ENCODE data around the gene ANKRD24.
"Not testable (repeated sequence)": the region's sequence is repeated elsewhere in the genome, so short reads cannot be mapped to it uniquely, and the experiment has no call there.

Gene ANKRD24

DNA sequence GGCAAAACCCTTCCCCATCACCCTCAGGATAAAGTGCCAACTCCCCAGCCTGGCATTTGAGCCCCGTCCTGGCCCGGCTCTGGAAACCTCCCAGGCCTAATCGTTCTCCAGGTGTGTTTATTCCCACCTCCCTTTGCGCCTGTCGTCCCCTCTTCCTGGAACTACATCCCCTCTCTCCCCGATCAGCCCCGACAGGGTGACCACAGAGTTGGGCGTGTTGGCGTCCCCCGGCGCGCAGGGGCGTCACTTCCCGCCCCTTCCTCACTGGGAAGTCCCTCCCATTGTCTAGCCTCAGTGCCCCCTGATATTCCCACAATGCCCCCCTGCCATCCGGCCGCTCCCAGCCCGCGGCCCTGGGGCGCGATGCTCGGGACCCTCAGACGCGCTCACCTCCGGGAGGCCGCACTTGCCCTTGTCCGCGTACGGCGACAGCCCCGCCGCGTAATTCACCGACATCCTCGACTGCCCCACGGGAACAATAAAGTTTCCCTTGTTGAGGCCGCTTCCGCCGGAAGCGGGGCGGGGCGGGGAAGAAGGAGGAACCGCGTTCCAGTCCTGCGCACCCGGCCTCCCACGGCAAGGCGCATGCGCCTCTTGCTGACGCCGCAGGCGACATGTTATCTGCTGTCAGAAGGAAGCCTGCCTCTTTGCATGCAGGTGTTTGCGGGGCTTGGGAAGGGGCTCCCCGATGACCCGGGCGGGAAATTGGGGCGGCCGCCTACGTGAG, at the start of gene ANKRD24, which contains the start of gene SIRT6:
Gene ANKRD24 (plus strand): TSS at position 606 of the 727 bp plus-strand sequence. CDS start 3,737 bp downstream, outside the sequence.
Gene SIRT6 (minus strand): TSS at position 480 of the 727 bp plus-strand sequence. CDS start 24 bp downstream, at position 456.
- DNase-seq (ENCODE audit: low read depth, low spot score): peak; percentile 85

DNA sequence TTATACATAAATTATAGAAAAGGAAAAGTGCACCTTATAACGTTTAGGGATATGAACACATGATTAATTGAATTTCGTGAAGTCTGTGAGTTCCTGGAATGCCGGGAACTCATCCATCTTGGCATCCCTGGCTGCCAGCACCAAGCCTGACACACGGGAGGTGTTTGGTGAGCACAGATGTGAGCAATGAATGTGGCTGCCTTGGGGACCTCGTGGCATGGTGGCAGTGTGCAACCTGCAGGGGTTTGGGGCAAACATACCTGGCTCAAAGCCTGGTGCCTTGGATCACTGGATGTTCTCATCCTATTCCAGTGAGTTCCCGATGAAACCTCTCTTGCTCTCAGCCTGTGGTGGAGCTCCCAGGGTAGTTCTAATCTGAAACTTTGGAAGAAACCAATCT, 48.1 kb upstream of the ANKRD24 start:
- no peak overlapping the region for H3K27ac ChIP-seq
- no peak for DNase-seq (ENCODE audit: low read depth, low spot score)

More for the DNA sequence above, at the start of gene ANKRD24, which contains the start of gene SIRT6:
- peak within 1 kb of the TSS; percentile 80 for H3K27ac ChIP-seq

DNA sequence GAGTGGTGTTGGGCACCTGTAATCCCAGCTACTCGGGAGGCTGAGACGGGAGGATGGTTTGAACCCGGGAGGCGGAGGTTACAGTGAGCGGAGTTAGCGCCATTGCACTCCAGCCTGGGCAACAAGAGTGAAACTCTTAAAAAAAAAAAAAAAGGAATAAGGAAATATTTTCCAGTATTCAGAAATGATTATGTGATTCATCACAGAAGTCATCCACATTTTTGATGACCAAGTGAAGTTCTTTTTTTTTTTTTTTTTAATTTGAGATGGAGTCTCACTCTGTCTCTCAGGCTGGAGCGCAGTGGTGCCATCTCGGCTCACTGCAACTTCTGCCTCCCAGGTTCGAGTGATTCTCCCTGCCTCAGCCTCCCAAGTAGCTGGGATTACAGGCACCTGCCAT, 47.1 kb upstream of the ANKRD24 start:
- not testable (repeated sequence) for DNase-seq (ENCODE audit: low read depth, low spot score)

DNA sequence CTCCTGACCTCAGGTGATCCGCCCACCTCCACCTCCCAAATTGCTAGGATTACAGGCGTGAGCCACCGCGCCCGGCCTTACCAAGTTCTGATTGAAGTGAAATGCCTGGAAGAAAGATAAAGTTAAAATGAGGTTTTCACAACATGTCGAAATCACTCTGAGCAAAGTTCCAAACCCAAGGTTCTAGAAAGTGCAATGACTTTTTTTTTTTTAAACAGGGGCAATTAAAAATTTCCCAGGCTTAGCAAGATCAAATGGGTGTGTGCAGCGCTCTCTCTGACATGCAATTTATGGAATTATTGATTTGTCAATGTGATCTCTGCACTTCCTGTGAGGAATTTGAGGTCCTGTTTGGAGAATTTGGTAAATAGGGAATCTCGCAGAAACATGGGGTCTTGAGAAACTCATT, 45.8 kb upstream of the ANKRD24 start:
- DNase-seq (ENCODE audit: low read depth, low spot score): no peak
- no peak overlapping the region for H3K27ac ChIP-seq

More for the DNA sequence above, 47.1 kb upstream of the ANKRD24 start:
- H3K27ac ChIP-seq: not testable (repeated sequence)

DNA sequence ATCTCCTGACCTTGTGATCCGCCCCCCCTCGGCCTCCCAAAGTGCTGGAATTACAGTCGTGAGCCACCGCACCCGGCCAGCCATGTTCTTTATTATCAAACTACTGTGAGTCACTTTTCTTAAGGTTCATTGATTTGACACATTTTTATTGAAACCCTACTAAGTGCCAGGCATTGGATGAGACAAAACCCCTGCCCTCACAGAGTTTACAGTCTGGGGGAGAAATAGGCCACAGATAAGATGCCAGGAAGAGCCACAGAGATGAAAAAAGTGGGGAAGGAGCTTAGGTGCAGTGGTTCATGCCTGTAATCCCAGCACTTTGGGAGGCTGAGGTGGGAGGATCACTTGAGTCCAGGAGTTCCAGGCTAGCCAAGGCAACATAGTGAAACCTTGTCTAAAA, 44.0 kb upstream of the ANKRD24 start:
- no peak for DNase-seq (ENCODE audit: low read depth, low spot score)
- H3K27ac ChIP-seq: no peak overlapping the region

DNA sequence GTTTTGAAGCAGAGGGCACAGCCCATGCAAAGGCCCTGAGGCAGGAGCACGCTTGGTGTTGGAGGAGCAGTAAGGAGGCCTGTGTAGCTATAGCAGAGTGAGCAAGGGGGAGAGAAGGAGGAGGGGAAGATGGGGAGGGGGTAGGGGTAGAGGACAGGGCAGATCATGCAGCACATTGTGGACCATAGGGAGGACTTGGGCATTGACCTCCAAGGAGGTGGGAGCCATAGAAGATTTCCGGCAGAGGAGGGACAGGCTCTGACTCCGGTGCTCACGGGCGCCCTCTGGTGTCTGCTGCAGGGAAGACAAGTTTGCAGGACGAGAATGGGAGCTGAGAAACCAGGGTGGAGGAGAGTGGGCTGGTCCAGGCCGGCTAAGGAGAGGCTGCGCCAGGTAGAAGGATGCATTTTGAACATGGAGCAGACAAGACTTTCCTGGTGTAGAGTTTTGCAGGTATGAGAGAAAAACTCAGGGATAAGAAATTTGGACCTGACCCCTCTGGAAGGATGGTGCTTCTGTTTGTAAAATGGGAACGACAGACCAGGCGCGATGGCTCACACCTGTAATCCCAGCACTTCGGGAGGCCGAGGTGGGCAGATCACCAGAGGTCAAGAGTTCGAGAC, 42.8 kb upstream of the ANKRD24 start:
- H3K27ac ChIP-seq: no peak overlapping the region
- no peak for DNase-seq (ENCODE audit: low read depth, low spot score)

DNA sequence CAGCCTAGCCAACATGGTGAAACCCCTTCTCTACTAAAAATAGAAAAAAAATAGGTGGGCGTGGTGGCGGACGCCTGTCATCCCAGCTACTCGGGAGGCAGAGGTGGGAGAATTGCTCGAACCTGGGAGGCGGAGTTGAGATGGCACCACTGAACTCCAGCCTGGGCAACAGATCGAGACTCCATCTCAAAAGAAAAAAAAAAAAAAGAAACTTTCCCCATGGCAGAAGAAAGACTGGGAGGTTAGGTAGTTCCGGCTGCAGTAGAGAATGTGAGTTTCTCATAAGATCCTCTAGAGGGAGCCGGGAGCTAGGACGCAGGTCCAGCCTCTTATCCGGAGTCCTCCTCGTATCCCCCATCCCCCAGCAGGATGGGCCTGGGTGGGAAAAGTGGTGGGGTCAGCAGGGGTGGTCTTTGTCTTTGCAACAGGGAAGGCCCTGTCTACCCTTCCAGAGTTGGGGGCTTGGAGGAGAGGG, 42.2 kb upstream of the ANKRD24 start:
- no peak for DNase-seq (ENCODE audit: low read depth, low spot score)
- H3K27ac ChIP-seq: no peak overlapping the region

DNA sequence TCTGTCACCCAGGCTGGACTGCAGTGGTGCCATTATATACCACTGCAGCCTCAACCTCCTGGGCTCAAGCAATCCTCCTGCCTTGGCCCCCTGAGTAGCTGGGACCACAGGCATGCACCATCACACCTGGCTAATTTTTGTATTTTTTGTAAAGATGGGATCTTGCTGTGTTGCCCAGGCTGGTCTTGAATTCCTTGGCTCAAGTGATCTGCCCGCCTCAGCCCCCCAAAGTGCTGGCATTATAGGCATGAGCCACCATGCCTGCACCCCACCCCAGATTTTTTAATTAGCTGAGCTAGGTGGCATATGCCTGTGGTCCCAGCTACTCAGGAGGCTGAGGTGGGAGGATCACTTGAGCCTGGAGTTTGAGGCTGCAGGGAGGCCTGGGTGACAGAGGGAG, 39.6 kb upstream of the ANKRD24 start:
- H3K27ac ChIP-seq; DNase-seq (ENCODE audit: low read depth, low spot score): not testable (repeated sequence)

DNA sequence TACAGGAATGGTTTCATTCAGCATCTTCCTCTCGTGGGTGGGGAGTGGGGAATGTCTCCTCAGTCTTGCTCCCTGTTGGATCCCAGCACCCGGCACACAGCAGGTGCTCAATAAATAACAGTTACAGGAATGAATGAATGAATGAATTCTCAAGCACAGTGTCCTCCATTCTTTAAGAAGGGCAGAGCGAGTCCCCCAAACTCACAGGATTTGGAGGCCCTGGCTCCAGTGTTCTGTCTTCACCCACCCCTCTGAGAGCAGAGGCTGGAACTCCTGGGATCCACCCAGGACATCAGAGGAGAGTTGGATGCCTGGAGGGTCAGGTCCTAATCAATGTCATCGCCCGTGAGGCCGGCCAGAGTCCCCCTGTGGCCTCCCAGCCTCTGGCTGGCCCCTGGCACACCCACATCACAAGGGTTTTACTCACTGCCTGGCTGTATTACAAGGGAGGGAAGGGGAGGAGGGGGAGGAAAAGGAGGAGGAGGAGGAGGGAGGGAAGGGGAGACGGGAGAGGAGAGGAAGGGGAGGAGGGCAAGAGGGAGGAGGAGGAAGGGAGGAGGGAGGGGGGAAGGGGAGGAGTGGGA, 37.7 kb upstream of the ANKRD24 start:
- DNase-seq (ENCODE audit: low read depth, low spot score): no peak
- H3K27ac ChIP-seq: no peak overlapping the region

DNA sequence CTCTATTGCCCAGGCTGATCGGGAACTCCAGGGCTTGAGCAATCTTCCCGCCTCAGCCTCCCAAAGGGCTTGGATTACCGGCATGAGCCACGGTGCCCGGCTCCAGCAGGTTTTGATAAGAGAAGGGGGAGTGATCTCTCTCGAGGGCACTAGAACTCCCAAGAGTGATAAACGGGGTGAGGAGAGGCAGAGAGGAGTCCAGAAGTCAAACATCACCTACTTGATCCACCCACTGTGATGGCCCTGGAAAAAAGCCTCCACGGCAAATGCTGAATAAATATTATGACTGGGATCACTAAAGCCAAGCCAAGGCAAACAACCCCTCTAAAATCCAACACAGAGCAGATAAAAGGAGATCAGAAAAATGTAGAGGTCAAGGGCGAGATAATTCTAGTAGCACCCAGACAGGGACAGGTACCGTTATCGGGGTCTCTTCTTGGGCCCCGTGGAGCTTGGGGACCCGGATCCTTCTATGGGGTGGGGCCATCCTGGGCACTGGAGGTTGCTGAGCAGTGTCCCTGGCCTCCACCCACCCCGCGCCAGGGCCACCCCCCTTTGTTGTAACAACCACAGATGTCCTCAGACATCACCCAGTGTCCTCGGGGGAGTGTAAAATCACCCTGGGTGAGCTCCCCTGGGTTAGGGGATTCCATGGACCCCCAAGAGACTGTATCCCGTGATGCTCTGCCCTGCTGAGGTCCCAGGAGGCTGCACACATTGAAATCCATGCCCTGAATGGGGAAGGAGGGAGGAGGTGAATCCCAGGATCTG, 32.8 kb upstream of the ANKRD24 start:
- H3K27ac ChIP-seq: no peak overlapping the region
- no peak for DNase-seq (ENCODE audit: low read depth, low spot score)

DNA sequence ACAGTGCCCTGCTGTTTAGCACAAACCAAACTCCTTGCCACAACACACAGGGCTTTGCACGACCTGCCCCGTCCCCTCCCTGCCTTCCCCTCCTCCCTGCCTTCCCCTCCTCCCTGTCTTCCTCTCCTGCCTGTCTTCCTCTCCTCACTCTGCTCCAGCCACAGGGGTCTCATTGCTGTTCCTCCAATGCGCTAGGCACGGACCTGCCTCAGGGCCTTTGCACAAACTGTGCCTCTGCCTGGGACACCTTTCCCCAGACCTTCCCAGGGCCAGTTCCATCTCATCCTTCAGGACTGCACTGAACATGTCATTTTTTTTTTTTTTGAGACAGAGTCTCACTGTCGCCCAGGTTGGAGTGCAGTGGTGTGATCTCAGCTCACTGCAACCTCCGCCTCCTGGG, 30.9 kb upstream of the ANKRD24 start:
- DNase-seq (ENCODE audit: low read depth, low spot score): no peak

DNA sequence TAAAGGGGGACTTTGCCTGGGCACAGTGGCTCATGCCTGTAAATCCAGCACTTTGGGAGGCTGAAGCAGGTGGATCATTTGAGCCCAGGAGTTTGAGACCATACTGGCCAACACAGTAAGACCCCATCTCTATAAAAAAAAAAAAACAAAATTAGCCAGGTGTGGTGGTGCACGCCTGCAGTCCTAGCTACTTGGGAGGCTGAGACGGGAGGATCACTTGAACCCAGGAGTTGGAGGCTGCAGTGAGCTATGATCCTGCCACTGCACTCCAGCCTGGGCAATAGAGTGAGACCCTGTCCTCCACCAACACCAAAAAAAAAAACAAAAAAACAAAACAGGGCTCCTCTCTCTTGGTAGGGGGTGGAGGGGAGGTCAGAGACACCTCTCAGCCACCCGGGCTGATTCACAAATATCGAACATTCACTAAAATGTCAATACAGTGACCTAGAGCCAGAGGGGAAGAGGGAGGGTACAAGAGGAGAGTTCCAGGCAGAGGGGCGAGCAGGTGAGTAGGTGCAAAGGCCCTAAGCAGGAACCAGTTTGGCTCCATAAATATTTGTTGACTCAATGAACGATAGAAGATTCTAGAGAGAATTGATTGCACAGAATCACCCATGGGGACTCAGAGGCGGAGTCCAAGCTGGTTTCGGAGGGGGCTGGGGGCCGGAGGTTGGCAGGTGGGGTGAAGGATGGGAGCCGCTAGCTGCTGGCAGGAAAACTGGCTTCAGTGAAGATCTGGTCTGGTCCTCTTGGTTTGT, 30.1 kb upstream of the ANKRD24 start:
- DNase-seq (ENCODE audit: low read depth, low spot score): no peak
- no peak overlapping the region for H3K27ac ChIP-seq

More for the DNA sequence above, 30.9 kb upstream of the ANKRD24 start:
- no peak overlapping the region for H3K27ac ChIP-seq

DNA sequence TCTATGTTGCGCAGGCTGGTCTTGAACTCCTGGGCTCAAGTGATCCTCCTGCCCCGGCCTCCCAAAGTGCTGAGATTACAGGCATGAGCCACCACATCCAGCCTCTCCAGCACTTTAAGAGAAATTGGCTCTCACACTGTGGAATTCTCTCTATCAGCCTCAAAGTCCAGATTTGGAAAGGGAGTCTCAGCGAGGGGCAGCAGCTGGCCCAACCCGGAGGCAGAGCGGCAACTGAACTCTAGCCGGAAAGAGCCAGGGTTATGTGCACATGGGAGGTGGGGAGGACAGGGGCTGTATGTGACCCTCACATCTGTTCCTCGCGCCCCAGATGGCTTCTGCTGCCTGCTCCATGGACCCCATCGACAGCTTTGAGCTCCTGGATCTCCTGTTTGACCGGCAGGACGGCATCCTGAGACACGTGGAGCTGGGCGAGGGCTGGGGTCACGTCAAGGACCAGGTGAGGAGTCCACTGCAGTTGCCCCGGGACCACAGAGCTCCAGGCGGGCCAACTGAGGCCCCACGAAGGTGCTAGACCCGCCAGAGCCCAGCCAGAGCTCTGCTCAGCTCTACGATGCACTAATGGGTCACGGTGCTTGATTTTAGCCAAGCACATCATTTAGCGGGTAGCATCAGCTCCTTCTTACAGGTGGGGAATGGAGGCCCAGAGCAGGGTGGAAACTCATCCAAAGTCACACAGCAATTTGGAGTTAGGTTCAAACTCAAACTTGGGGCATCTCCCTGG, 27.7 kb upstream of the ANKRD24 start:
- DNase-seq (ENCODE audit: low read depth, low spot score): no peak
- no peak overlapping the region for H3K27ac ChIP-seq

DNA sequence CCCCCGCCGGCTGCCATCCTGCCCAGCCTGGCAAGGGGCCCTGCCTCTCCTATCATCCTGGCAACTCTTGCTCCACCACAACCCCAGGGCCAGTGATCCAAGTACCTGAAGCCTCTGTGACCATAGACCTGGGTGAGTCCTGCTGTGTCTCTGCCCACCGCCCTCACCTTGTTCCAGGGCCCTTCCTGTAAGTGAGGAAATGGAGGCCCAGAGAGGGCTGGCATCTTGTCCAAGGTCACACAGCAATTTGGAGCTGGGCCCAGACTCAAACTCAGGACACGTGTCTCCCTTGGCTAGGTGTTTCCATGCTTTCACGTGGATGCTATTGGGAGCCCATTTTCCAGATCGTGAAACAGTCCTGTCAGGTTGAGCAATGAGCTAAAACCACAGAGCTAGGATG, 25.3 kb upstream of the ANKRD24 start:
- H3K27ac ChIP-seq: no peak overlapping the region

DNA sequence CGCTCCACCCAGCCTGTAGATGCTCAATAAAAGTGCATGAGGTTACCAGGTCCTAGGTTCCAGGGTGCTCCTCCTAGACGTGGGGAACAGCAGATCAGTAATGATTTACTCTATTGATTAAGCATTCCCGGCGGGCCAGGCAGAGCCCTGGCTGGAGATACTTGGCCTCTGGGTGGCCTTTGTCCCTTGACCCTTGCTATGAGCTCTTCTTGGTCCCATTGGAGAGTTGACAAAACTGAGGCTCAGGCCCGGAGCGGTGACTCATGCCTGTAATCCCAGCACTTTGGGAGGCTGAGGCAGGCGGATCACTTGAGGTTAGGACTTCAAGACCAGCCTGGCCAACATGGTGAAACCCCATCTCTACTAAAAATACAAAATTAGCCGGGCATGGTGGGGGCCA, 24.5 kb upstream of the ANKRD24 start:
- DNase-seq (ENCODE audit: low read depth, low spot score); H3K27ac ChIP-seq: not testable (repeated sequence)

More for the DNA sequence above, 25.3 kb upstream of the ANKRD24 start:
- DNase-seq (ENCODE audit: low read depth, low spot score): no peak

DNA sequence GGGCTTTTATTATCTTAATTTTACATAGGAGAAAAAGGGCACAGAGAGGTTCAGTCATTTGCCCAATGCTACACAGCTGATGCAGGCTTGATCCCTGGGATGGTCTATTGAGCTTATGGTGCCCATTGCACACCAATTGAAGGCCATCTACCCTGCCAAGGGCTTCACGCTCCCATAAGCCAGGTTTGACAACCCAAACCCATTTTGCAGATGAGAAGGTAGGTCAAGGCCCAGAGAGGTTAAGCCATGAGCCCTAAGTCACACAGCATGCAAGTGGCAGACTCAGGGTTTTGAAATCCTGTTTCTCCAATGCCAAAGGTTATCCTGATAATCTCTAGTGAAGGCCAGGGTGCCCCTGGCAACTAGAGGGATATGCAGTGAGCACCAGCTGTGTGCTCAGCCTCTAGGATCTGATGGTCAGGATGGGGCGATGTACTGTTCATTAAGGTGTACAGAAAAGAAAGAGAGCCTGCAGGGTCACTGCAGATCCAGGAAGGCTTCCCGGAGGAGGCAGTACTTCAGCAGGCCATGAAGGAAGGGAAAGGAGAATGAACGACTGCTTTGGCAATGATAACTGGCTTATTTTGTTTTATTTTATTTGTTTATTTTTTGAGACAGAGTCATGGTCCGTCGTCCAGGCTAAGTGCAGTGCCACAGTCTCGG, 20.9 kb upstream of the ANKRD24 start:
- no peak for DNase-seq (ENCODE audit: low read depth, low spot score)
- no peak overlapping the region for H3K27ac ChIP-seq

DNA sequence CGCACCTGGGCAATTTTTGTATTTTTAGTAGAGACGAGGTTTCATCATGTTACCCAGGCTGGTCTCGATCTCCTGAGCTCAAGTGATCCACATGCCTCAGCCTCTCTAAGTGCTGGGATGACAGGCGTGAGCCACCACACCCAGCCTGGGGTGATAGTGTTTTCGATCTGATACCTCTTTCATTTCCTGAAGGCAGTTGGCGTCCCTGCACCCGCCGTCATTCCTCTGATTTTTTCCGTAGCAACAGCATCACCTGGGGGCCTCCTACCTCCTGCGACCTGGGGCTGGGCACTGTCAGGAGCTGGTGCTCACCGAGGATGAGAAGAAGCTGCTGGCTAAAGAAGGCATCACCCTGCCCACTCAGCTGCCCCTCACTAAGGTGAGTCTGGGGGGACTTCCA, 18.2 kb upstream of the ANKRD24 start:
- no peak overlapping the region for H3K27ac ChIP-seq
- no peak for DNase-seq (ENCODE audit: low read depth, low spot score)

DNA sequence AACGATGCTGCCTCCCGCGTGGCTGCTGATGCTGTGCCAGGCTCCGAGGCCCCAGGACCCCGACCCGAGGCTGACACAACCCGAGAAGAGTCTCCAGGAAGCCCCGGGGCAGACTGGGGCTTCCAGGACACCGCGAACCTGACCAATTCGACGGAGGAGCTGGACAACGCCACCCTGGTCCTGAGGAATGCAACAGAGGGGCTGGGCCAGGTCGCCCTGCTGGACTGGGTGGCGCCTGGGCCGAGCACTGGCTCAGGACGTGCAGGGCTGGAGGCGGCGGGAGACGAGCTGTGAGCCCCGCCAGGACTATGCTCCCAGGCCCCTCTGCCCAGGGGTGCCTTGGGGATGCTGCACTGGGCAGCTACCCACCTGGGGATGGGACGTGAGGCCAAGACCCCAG, 10.8 kb upstream of the ANKRD24 start:
- no peak overlapping the region for H3K27ac ChIP-seq
- no peak for DNase-seq (ENCODE audit: low read depth, low spot score)

Measured in epithelial cell of prostate (primary cell).